GM19023 (cell line): ENCODE measurements around the gene COPB1.
A peak's percentile ranks its signal among the peaks of the same experiment; 100 is the strongest.

Source experiments
- ATAC-seq: cut with Tn5 transposase; IDR thresholded peaks from one replicate; pipeline ENCODE4 v1.9.1; 2021; ENCODE audit warnings: mild to moderate bottlenecking, moderate library complexity; ENCODE audit not compliant: unreplicated experiment

Gene COPB1

DNA sequence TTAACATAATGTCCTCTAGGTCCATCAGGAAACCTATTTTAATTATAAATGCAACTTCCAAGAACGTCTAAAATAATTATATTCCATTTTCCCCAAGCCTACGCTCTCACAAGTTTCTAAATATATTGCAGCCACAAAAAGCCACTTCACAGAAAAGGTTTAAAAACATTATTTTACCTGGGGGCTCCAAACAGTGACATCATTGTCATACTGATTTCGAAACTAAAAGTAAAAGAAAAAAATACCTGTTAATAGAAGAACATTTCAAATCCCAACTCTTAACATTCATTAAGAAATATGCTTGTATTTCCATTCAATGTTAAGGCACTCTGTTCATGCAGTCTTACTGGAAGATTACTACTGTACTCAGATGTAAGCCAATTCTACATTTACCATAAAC is 19.2 kb upstream of the COPB1 start:
- ATAC-seq: no peak

GRCh38 chr11:14513800-14514199 is 14.2 kb upstream of the COPB1 start:
- no peak for ATAC-seq

DNA sequence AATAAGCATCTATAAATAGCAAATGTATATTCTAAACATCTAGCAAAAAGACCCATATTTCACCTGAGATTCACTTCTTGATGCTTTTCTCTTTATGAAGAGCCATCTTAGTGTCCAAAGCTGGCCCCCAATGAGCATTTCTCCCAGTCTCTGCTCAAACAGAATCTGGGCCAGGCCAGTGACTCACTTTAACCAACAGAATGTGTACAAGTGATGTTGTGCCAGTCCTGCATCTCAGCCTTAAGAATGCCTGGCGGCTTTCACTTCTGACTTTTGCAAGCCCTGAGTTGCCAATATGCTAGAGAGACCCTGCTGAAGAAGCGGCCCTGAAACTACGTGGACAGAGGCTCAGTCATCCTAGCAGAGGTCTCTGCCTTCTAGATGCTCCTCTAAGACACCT is 6.9 kb upstream of the COPB1 start:
- no peak for ATAC-seq

DNA sequence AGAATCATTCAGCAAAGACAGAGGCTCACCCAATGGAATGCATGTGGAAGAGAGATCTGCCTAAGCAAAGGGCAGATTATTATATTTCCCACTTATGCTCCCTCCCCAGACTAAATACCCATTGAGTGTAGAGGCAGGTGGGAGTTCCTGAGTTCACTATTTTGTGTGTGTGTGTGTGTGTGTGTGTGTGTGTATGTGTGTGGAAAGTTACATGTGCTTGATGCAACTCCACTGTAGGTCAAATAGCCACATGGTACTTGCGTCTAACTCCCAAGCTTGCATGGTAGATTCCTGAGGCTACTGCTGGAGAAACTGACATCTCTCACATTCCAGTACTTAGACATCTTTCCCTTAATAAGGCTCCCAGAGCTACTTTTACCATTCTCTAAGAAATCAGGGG is 3.4 kb upstream of the COPB1 start:
- ATAC-seq: no peak

GRCh38 chr11:14502039-14502438 is 2.4 kb upstream of the COPB1 start:
- ATAC-seq: no peak

DNA sequence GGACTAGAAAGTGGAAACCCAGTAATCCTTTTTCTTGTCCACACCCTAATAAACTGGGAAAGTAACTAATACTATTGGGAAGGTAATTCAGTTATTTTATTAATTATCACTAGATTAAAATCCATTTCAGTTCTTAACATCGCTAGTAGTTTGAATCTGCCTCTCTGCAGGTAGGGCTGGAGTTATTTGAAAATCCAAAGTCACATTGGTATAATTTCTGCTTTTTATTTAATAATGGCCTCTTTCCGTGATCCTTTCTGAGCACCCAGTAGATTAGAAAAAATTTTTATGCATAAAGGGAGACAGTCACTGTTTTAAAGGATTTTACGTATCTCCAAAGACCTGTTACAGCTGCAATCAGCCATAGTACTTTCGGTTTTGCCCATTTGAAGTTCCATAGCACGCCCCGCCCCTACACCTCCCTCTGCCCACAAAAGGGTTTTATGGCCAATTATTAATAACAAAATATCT is 605 bp upstream of the COPB1 start:
- ATAC-seq: peak; percentile 44

GRCh38 chr11:14499178-14499559 is 442 bp downstream of the COPB1 start:
- peak; percentile 30 for ATAC-seq

DNA sequence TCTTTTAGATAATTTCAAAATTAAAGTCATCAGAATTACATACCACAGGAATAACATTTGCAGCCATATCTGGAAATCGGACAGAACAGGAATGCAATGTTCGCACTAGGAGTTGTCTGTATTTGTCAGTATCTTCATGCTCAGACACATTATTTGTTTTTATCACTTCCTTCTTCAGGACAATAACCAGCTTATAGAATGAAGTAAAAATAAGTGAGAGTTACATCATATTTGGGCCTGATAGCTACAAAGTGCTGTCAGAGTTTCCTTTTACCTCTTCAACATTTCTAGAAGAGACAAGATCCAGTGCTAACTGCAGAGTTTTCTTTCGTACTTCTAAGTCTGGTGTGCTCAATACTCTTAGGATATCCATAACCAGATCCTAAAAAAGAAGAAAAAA is 18.9 kb downstream of the COPB1 start:
- ATAC-seq: no peak

DNA sequence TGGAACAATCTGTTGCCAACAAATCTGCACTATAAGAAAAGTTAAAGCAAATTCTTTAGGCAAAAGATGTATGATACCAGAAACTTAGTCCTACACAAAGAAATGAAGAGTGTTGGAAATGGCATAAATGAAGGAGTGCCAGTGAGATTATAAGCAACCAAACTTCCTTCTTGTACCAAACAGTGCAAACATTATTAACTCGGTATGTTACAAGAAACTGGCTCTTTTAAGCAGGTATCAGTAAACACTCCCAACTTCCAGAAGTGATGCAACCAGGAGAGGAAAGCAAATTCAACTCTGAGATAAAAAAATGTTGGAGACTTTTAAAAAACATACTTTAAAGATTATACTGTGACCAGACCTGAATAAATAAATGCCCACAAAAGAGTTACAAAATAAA is 28.5 kb downstream of the COPB1 start:
- no peak for ATAC-seq

- no peak for ATAC-seq
Observed at GRCh38 chr11:14463623-14464022, 36.0 kb downstream of the COPB1 start.

DNA sequence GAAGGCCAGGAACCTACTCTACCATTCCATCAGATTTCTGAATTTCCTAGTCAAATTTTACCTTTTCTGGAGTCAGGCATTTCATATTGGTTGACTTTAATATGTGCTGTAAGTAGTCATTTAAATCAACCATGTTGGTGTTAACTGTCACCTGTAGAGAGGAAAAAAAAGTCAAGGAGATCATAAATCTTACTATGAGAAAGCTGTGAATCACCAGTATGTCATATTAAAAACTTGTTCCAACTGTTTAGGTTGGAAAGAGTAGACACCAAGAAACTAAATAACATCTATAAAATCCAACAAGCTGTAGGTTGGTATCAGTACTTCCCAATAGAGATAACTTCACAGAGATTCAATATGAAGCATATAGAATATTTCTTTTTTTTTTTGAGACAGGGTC is 39.5 kb downstream of the COPB1 start:
- ATAC-seq: no peak

- ATAC-seq: no peak
Observed at GRCh38 chr11:14458377-14458776, 41.2 kb downstream of the COPB1 start.

GRCh38 chr11:14455648-14456430 is 43.8 kb downstream of the COPB1 start:
- ATAC-seq: no peak

DNA sequence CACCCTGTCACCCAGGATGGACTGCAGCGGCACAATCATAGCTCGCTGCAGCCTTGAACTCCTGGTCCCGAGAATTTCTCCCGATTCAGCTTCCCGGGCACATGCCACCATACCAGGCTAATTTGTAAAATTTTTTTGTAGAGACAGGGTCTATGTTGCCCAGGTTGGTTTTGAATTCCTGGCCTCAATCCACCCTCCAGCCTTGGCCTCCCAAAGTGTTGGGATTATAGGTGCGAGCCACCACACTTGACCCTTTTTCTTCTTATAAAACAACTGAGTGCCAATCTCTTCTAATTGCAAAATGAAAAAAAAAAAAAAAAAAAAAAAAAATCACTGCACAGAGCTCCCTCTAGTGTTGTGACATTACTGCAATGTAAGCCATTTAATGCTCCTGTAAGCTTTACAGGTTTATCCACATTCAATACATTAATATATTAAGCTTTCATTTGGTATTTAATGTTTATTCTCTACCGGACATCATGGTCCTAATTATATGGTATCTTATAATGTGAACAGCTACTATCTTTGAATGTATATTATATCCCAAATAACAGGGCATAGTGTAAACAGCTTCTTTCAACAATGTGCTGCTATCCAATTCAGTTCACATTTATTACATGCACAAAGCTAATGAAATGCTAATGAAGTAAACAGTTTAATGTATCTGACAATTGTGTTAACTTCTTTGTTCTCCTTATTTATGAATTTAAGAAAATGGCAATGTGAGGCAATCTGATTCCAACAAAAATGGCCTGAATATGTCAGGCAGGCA is 44.6 kb downstream of the COPB1 start:
- ATAC-seq: no peak

GRCh38 chr11:14451825-14452224 is 47.8 kb downstream of the COPB1 start:
- no peak for ATAC-seq

- no peak for ATAC-seq
Observed at GRCh38 chr11:14449302-14449714, 50.3 kb downstream of the COPB1 start.

DNA sequence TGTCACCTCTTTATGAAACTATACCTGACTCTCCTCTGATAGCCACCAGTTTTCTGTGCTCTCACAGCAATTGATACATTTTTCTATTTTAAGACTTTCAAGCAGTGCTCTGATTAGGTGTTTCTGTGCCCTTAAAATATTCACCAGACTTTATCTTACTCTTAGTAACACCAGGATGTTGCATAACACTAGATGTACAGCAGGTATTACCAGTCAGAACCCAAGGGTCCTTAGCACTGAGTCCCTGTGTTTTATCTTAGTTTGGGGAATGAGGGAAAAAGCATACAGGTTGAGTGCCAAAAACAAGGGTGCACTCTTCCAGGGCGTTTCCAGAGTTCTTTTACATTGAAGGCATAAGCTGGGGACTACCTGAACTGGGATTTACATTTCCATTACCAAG is 51.4 kb downstream of the COPB1 start:
- ATAC-seq: no peak

DNA sequence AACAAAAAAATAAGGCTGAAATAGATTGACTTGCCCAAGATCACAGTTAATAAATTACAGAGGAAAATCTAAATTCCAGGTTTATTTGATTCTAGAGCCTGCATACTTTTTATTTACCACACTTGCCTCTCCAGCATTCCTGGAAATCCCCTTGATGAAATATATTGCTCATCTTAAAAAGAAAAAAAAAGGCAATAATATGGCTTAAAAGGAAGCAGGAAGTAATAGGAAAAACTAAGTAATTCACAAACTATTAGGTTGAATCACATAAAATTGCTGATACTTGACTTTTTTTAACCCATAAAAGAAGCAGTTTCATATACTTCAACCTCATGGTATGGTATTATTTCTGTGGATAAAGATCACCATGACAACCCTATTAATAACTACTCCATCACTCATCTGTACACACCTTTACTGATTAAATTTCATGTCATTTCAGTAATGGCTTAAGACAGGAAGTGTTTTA is 52.9 kb downstream of the COPB1 start:
- no peak for ATAC-seq

GRCh38 chr11:14445542-14446530 is 53.8 kb downstream of the COPB1 start:
- no peak for ATAC-seq

GRCh38 chr11:14444441-14445189 is 55.0 kb downstream of the COPB1 start:
- ATAC-seq: no peak
